GM20000 (cell line): ENCODE results near the gene OR52J3.

Experiments
- DNase-seq: peaks from one replicate; pipeline ENCODE4 v3.0.0; 2012; ENCODE audit warnings: low spot score
- CTCF ChIP-seq: IDR thresholded peaks from 2 replicates; pipeline ENCODE4 v1.5.1; 2012; ENCODE audit warnings: mild to moderate bottlenecking, control low read depth; ENCODE audit errors: extremely low read depth, missing control alignments

Gene OR52J3

GRCh38 chr11:5065027-5065426 is 18.7 kb downstream of the OR52J3 start:
- no peak for DNase-seq
- TF ChIP-seq CTCF: no peak

- no peak for TF ChIP-seq CTCF
- no peak for DNase-seq
Measured at GRCh38 chr11:5069272-5069671, 22.9 kb downstream of the OR52J3 start, which contains the start of gene OR52E1. Gene OR52E1 (plus strand): TSS chr11:5069572.

GRCh38 chr11:5071799-5072198 is 25.5 kb downstream of the OR52J3 start:
- TF ChIP-seq CTCF: no peak
- no peak for DNase-seq

GRCh38 chr11:5081405-5081804 is 35.1 kb downstream of the OR52J3 start:
- TF ChIP-seq CTCF: no peak
- no peak for DNase-seq

- no peak for DNase-seq
- TF ChIP-seq CTCF: no peak
Measured at GRCh38 chr11:5083602-5084001, 37.3 kb downstream of the OR52J3 start.

- DNase-seq: no peak
- TF ChIP-seq CTCF: no peak
Measured at GRCh38 chr11:5088556-5088955, 42.2 kb downstream of the OR52J3 start.

- no peak for TF ChIP-seq CTCF
- DNase-seq: no peak
Measured at GRCh38 chr11:5090668-5091067, 44.3 kb downstream of the OR52J3 start.
